A673 (cell line): ENCODE data around the gene SNAPC5. TPM values are rescaled to one million over a fixed set of nuclear protein-coding genes. Genes with fewer than 3 reads are reported as not detected.

ENCODE experiments used
- BruUV-seq: library from RNA; stranded (reverse); fragments of 400-500 nt; replicated peaks from 2 replicates; lab custom pipeline; 2021; lab: Mats Ljungman, UMichigan
- CTCF ChIA-PET: fragments of 300-600 bp; sonication (Branson Sonifier 250); formaldehyde crosslinking; loops from one replicate; lab custom pipeline; 2022; ENCODE audit warnings: antibody characterized with exemption; lab: Charles Lee
- POLR2A ChIA-PET: fragments of 300-600 bp; sonication (Branson Sonifier 250); formaldehyde crosslinking; loops from one replicate; lab custom pipeline; 2022; ENCODE audit warnings: antibody characterized with exemption; ENCODE audit not compliant: low non-redundant PET; lab: Charles Lee
- DNase-seq: peaks from one replicate; pipeline ENCODE4 v3.0.0-alpha.2; 2015; ENCODE audit warnings: low spot score
- H3K27ac ChIP-seq: fragments of 200-600 bp; sonication (generic); 2 replicates; pipeline ENCODE4 v1.5.1; 2016; ENCODE audit warnings: mixed run types, low read depth, mild to moderate bottlenecking, mixed read lengths, antibody characterized with exemption, low read length; ENCODE audit not compliant: poor library complexity, severe bottlenecking
- H3K27me3 ChIP-seq: fragments of 200-600 bp; sonication (generic); replicated peaks from 2 replicates; pipeline ENCODE4 v1.6.1; 2017; ENCODE audit warnings: mixed run types, low read depth, mild to moderate bottlenecking, mixed read lengths, antibody characterized with exemption, low read length; ENCODE audit not compliant: insufficient read depth, poor library complexity
- H3K36me3 ChIP-seq: fragments of 200-600 bp; sonication (generic); 2 replicates; pipeline ENCODE4 v1.6.1; 2016; ENCODE audit warnings: mixed run types, mild to moderate bottlenecking, mixed read lengths, antibody characterized with exemption, low read length; ENCODE audit not compliant: insufficient read depth, poor library complexity, severe bottlenecking
- H3K4me1 ChIP-seq: fragments of 200-600 bp; sonication (generic); 2 replicates; pipeline ENCODE4 v1.6.1; 2017; ENCODE audit warnings: mixed run types, mild to moderate bottlenecking, mixed read lengths, antibody characterized with exemption, low read length; ENCODE audit not compliant: insufficient read depth, poor library complexity, severe bottlenecking
- H3K4me3 ChIP-seq: fragments of 200-600 bp; sonication (generic); 2 replicates; pipeline ENCODE4 v1.5.1; 2016; ENCODE audit warnings: low read depth, mixed run types, mild to moderate bottlenecking, mixed read lengths, low read length; ENCODE audit not compliant: poor library complexity, severe bottlenecking
- H3K9me3 ChIP-seq: fragments of 200-600 bp; sonication (generic); 2 replicates; pipeline ENCODE4 v1.6.1; 2016; ENCODE audit warnings: mixed run types, low read depth, mild to moderate bottlenecking, mixed read lengths, antibody characterized with exemption, low read length; ENCODE audit not compliant: poor library complexity, severe bottlenecking
- CTCF ChIP-seq: fragments of 300-800, 200-600 bp; sonication (generic); conservative IDR thresholded peaks from 2 replicates; pipeline ENCODE4 v1.5.1; 2017; ENCODE audit warnings: low read depth, mild to moderate bottlenecking, antibody characterized with exemption, low read length, moderate library complexity, mixed read lengths
- EZH2 ChIP-seq: fragments of 200-600 bp; sonication (generic); IDR thresholded peaks from 2 replicates; pipeline ENCODE4 v1.6.1; 2017; ENCODE audit warnings: borderline replicate concordance, low read depth, mild to moderate bottlenecking, mixed read lengths, antibody characterized with exemption, low read length; ENCODE audit not compliant: poor library complexity, severe bottlenecking
- intact Hi-C: fragments of 100-400 bp; cut with micrococcal nuclease; formaldehyde crosslinking; loops from one replicate; pipeline ENCODE4 v1.10.0; 2022; ENCODE audit not compliant: unreplicated experiment
- total RNA-seq: library from RNA; stranded (reverse); gene quantifications from 2 replicates; pipeline ENCODE4 v1.2.3, GENCODE V29; 2021

Gene SNAPC5
- total RNA-seq, 1 experiment from 2014 or later: 28.9 TPM

GRCh38 chr15:66491846-66492245 is 5.7 kb downstream of the SNAPC5 start:
- no TSS peak for BruUV-seq
- POLR2A ChIA-PET: no interaction called here
- no peak for TF ChIP-seq CTCF
- TF ChIP-seq EZH2: no peak
- CTCF ChIA-PET: interaction anchor here (0.5 kb wide), 1 partner anchor 697 kb away, joined by 5 read pairs; no protein-coding TSS in a partner anchor
- Histone ChIP-seq H3K27me3 (no peaks in the 10 kb centered on the region), H3K9me3 (no peaks in the 10 kb centered on the region), H3K27ac (no peak overlapping the region), H3K36me3 (peaks cover 47% of the 10 kb centered on the region), H3K4me1 (no peaks in the 10 kb centered on the region), H3K4me3 (no peak overlapping the region)
- intact Hi-C loops: no loop called here
- DNase-seq: no peak

- no peak overlapping the region for H3K27ac ChIP-seq
- no peak for DNase-seq
- H3K4me3 ChIP-seq: no peak overlapping the region
- H3K27me3 ChIP-seq: no peaks in the 10 kb centered on the region
- no peaks in the 10 kb centered on the region for H3K4me1 ChIP-seq
- no peaks in the 10 kb centered on the region for H3K9me3 ChIP-seq
- no peak for TF ChIP-seq CTCF
- no peak for TF ChIP-seq EZH2
- CTCF ChIA-PET: no interaction called here
- no TSS peak for BruUV-seq
- POLR2A ChIA-PET: no interaction called here
- peaks cover 53% of the 10 kb centered on the region for H3K36me3 ChIP-seq
- intact Hi-C loops: no loop called here
Observed at GRCh38 chr15:66489179-66489791, 8.3 kb downstream of the SNAPC5 start.

GRCh38 chr15:66488525-66488924 is 9.0 kb downstream of the SNAPC5 start:
- POLR2A ChIA-PET: no interaction called here
- Histone ChIP-seq H3K9me3 (no peaks in the 10 kb centered on the region), H3K4me1 (no peaks in the 10 kb centered on the region), H3K27me3 (no peaks in the 10 kb centered on the region), H3K36me3 (peaks cover 46% of the 10 kb centered on the region), H3K4me3 (no peak overlapping the region), H3K27ac (no peak overlapping the region)
- intact Hi-C loops: no loop called here
- BruUV-seq: no TSS peak
- DNase-seq: no peak
- CTCF ChIA-PET: no interaction called here
- TF ChIP-seq CTCF (no peak), EZH2 (no peak)
